Measurements from ENCODE around the gene PCED1A.

GRCh38 chr20:2796011-2796660 lies 44.3 kb downstream of the PCED1A start:
- TF ChIP-seq, protein P1, sequence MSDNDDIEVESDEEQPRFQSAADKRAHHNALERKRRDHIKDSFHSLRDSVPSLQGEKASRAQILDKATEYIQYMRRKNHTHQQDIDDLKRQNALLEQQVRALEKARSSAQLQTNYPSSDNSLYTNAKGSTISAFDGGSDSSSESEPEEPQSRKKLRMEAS (IDR thresholded peaks at IDR 0.05; ENCODE audit: low read depth, low read length), result no peak
- TF ChIP-seq CTCF (IDR thresholded peaks at IDR 0.05; ENCODE audit: low read depth, low read length), result no peak

Data from NB4 (cell line).